Mammary epithelial cell (primary cell): ENCODE measurements around the gene SRD5A3.

Experiments
- CTCF ChIP-seq, 2 donors: IDR thresholded peaks in 1 of 2; conservative IDR thresholded peaks in 1 of 2; 2 replicates each; pipeline ENCODE4 v1.5.1; 2011 to 2012; ENCODE audit warnings: inconsistent platforms in 2 of 2, low read length in 2 of 2, mild to moderate bottlenecking in 2 of 2, control low read depth in 1 of 2, low read depth in 1 of 2; ENCODE audit not compliant: insufficient read depth in 1 of 2; ENCODE audit errors: extremely low read depth in 1 of 2
- EZH2 ChIP-seq: IDR thresholded peaks from 2 replicates; pipeline ENCODE4 v1.6.1; 2012; ENCODE audit warnings: low read length, inconsistent platforms, borderline replicate concordance

- TF ChIP-seq CTCF (conservative IDR thresholded peaks at IDR 0.05 in 1 of 2, IDR thresholded peaks at IDR 0.05 in 1 of 2; ENCODE audit: extremely low read depth in 1 of 2, insufficient read depth in 1 of 2, low read depth in 1 of 2, low read length in 2 of 2) (no peak), EZH2 (no peak)
Measured at GRCh38 chr4:55352726-55353125, 6.7 kb downstream of the SRD5A3 start.
